Smooth muscle cell (in vitro differentiated cells): ENCODE measurements around the gene SLC26A2. TPM values are rescaled to one million over a fixed set of nuclear protein-coding genes. Genes with fewer than 3 reads are reported as not detected.

ENCODE experiments used
- DNase-seq: peaks from one replicate; lab custom pipeline; 2025; ENCODE audit not compliant: unreplicated experiment; lab: John Stamatoyannopoulos, UW
- H2AFZ ChIP-seq: fragments of 200-600 bp; sonication (generic); 2 replicates; pipeline ENCODE4 v1.6.0; 2016; ENCODE audit warnings: antibody characterized with exemption, low read depth, mild to moderate bottlenecking
- H3F3A ChIP-seq: fragments of 200-600 bp; sonication (generic); 2 replicates; pipeline ENCODE4 v1.6.0; 2017; ENCODE audit warnings: antibody characterized with exemption, low read depth
- H3K27ac ChIP-seq: fragments of 200-600 bp; sonication (generic); 2 replicates; pipeline ENCODE4 v1.5.1; 2016; ENCODE audit warnings: low read depth, mild to moderate bottlenecking
- H3K27me3 ChIP-seq: fragments of 200-600 bp; sonication (generic); 2 replicates; pipeline ENCODE4 v1.6.1; 2016; ENCODE audit warnings: low read depth, mild to moderate bottlenecking
- H3K36me3 ChIP-seq: fragments of 200-600 bp; sonication (generic); 2 replicates; pipeline ENCODE4 v1.5.1; 2016; ENCODE audit warnings: low read depth
- H3K4me1 ChIP-seq: fragments of 200-600 bp; sonication (generic); 2 replicates; pipeline ENCODE4 v1.5.1; 2016; ENCODE audit warnings: low read depth
- H3K4me2 ChIP-seq: fragments of 200-600 bp; sonication (generic); 2 replicates; pipeline ENCODE4 v1.6.0; 2016; ENCODE audit warnings: mild to moderate bottlenecking
- H3K4me3 ChIP-seq: fragments of 200-600 bp; sonication (generic); 2 replicates; pipeline ENCODE4 v1.5.1; 2016; ENCODE audit warnings: mild to moderate bottlenecking
- H3K79me2 ChIP-seq: fragments of 200-600 bp; sonication (generic); 2 replicates; pipeline ENCODE4 v1.6.0; 2016; ENCODE audit warnings: low read depth, mild to moderate bottlenecking
- H3K9ac ChIP-seq: fragments of 200-600 bp; sonication (generic); 2 replicates; pipeline ENCODE4 v1.6.0; 2016; ENCODE audit warnings: low read depth
- H3K9me3 ChIP-seq: fragments of 200-600 bp; sonication (generic); replicated peaks from 2 replicates; pipeline ENCODE4 v1.5.1; 2016; ENCODE audit warnings: low read depth
- H4K20me1 ChIP-seq: fragments of 200-600 bp; sonication (generic); 2 replicates; pipeline ENCODE4 v1.6.0; 2016; ENCODE audit warnings: low read depth
- CTCF ChIP-seq: fragments of 200-600 bp; sonication (generic); IDR thresholded peaks from 2 replicates; pipeline ENCODE4 v1.5.1; 2017; ENCODE audit warnings: borderline replicate concordance, mild to moderate bottlenecking, antibody characterized with exemption; ENCODE audit not compliant: insufficient read depth, poor library complexity, severe bottlenecking
- WGBS: methylation state at CpG from one replicate; pipeline ENCODE4 v1.1.7; 2016; ENCODE audit warnings: low lambda C conversion rate; 5-methylcytosine and 5-hydroxymethylcytosine counted together
- polyA plus RNA-seq: library from polyadenylated mRNA; unstranded; fragments of >200 nt; fragmentation: Nextera tagmentation; extraction: Ambion mirVana; gene quantifications from 2 replicates; pipeline ENCODE4 v1.2.1, GENCODE V29; 2016
- total RNA-seq: library from RNA; depleted of rRNA; stranded (reverse); fragments of >200 nt; gene quantifications from 2 replicates; pipeline ENCODE4 v1.2.3, GENCODE V29; 2014

The SLC26A2 gene
- total and polyA plus RNA-seq, 2 experiments from 2014 or later: 5.2 to 16.0 TPM

GRCh38 chr5:149913436-149914419, 46.8 kb upstream of the SLC26A2 start:
- no peaks in the 10 kb centered on the region for H3K9me3 ChIP-seq
- peaks cover 16% of the 10 kb centered on the region for H3K4me1 ChIP-seq
- no peaks in the 10 kb centered on the region for H3K36me3 ChIP-seq
- no peak for DNase-seq
- no peaks in the 10 kb centered on the region for H4K20me1 ChIP-seq
- H3K4me2 ChIP-seq: peak overlapping the region; percentile 53
- peaks cover 11% of the 10 kb centered on the region for H3F3A ChIP-seq
- H3K27ac ChIP-seq: peak overlapping the region; percentile 28
- no peak for TF ChIP-seq CTCF
- H3K79me2 ChIP-seq: no peaks in the 10 kb centered on the region
- WGBS: 33% methylated on average over 7 of the region's 7 CpGs
- H3K9ac ChIP-seq: no peak overlapping the region
- H3K27me3 ChIP-seq: no peaks in the 10 kb centered on the region
- no peak overlapping the region for H2AFZ ChIP-seq
- H3K4me3 ChIP-seq: no peak overlapping the region

- TF ChIP-seq CTCF: no peak
- no peak overlapping the region for H3K9ac ChIP-seq
- H3K79me2 ChIP-seq: no peaks in the 10 kb centered on the region
- 80% methylated on average over 7 of the region's 7 CpGs for WGBS
- no peaks in the 10 kb centered on the region for H3K9me3 ChIP-seq
- H2AFZ ChIP-seq: no peak overlapping the region
- H3K27me3 ChIP-seq: no peaks in the 10 kb centered on the region
- H3K4me3 ChIP-seq: no peak overlapping the region
- peak overlapping the region; percentile 33 for H3K4me2 ChIP-seq
- H3K4me1 ChIP-seq: peaks cover 16% of the 10 kb centered on the region
- peaks cover 11% of the 10 kb centered on the region for H3F3A ChIP-seq
- H3K36me3 ChIP-seq: no peaks in the 10 kb centered on the region
- no peaks in the 10 kb centered on the region for H4K20me1 ChIP-seq
- H3K27ac ChIP-seq: peak overlapping the region; percentile 76
- DNase-seq: no peak
These were observed 44.9 kb upstream of the SLC26A2 start for GRCh38 chr5:149915392-149916260.

GRCh38 chr5:149916334-149917072, 44.1 kb upstream of the SLC26A2 start:
- Histone ChIP-seq H3K4me2 (no peak overlapping the region), H3K9ac (no peak overlapping the region), H3K9me3 (no peaks in the 10 kb centered on the region), H3K4me1 (peaks cover 16% of the 10 kb centered on the region), H3K79me2 (no peaks in the 10 kb centered on the region), H3K36me3 (no peaks in the 10 kb centered on the region), H3K27ac (peak overlapping the region; percentile 76), H4K20me1 (no peaks in the 10 kb centered on the region), H3K27me3 (no peaks in the 10 kb centered on the region), H2AFZ (no peak overlapping the region), H3K4me3 (no peak overlapping the region), H3F3A (peaks cover 11% of the 10 kb centered on the region)
- TF ChIP-seq CTCF: no peak
- no peak for DNase-seq
- 78% methylated on average over 7 of the region's 7 CpGs for WGBS
